ENCODE results near the gene FANK1. TPM values are rescaled to one million over a fixed set of nuclear protein-coding genes. Genes with fewer than 3 reads are reported as not detected.

FANK1 gene
- total RNA-seq, 2 donors from 2014 or later = 5.9 to 7.1 TPM

DNA sequence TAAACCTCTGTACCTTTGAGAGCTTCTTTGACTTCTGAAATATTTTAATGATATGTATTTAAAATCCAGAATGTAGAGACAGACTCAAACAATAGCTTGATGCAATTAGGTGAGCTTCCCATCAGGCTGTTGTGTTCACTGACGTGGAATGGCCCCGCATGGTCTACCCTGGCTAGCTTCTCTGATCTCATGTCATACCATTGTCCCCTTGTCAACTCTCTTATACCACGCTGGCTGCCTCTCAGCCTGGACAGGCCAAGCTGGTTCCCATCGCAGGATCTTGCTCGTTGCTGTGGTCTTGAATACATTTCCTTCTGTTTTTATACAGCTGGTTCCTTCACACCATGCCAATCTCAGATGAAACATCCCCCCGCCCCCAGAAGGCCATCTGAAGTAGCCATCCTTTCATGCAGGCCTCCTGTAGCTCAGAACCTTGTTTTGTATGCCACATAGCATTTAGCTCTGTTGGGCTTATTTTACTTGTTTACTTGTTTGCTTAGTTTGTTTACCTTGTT, 84.2 kb downstream of the FANK1 start:
- DNase-seq = no peak
- ATAC-seq = no peak
- intact Hi-C loops (cut with DNase I, micrococcal nuclease) = loop anchor here in 1 of 2 donors (5.0 to 10.0 kb wide), 2 partner anchors 407 to 524 kb away; partner anchors contain the start of gene ADAM12

DNA sequence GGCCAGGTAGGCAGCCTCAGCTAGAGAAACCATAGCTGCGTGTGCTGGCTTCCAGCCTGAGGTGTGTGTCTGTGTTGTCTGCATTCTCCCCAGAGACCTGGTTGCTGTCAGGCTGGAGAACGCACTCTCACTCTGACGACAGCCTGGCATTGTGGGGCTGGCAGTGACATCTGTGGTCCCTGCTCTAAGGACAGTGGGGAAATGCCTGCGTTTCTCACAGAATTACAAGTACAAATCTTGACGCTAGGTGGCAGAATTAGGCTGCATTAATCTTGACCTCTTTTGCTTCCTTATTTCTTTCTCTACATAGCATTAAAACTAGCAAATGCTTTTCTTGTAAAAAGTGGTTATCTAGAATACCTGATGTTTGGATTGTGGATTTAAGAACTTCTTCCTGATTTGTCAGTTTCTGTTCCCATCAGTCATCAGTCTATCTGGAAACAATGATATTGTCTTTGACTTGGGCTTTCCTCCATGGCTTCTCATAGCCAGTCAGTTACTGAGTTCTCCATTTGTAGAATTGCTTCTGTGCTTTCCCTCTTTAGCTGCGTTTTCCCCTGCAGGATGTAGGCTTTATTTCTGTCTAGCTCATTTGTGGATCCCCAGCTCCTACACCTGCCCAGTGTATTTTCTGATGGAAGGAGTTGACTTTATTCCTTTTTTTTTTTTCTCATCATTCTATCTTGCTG, 86.0 kb downstream of the FANK1 start:
- intact Hi-C loops (cut with DNase I, micrococcal nuclease) = loop anchor here in 1 of 2 donors (5.0 to 10.0 kb wide), 2 partner anchors 405 to 522 kb away; partner anchors contain the start of gene ADAM12
- DNase-seq = no peak

GRCh38 chr10:125983161-125983560, 86.8 kb downstream of the FANK1 start:
- no peak for ATAC-seq
- intact Hi-C loops (cut with DNase I, micrococcal nuclease) = loop anchor here in 1 of 2 donors (5.0 to 10.0 kb wide), 2 partner anchors 404 to 522 kb away; partner anchors contain the start of gene ADAM12
- no peak for DNase-seq

More for the DNA sequence above, 86.0 kb downstream of the FANK1 start:
- peak; percentile 79 for ATAC-seq

- DNase-seq (no peak), ATAC-seq (no peak)
- intact Hi-C loops (cut with DNase I, micrococcal nuclease) = loop anchor here in 1 of 2 donors (5.0 to 10.0 kb wide), 2 partner anchors 404 to 521 kb away; partner anchors contain the start of gene ADAM12
These were observed 87.3 kb downstream of the FANK1 start for GRCh38 chr10:125983656-125984055.

- intact Hi-C loops (cut with DNase I, micrococcal nuclease) = loop anchor here in 1 of 2 donors (5.0 to 10.0 kb wide), 2 partner anchors 403 to 520 kb away; partner anchors contain the start of gene ADAM12
- ATAC-seq = no peak
- no peak for DNase-seq
These were observed 88.0 kb downstream of the FANK1 start for GRCh38 chr10:125984346-125984745.

GRCh38 chr10:125984865-125985495, 88.6 kb downstream of the FANK1 start:
- ATAC-seq (no peak), DNase-seq (no peak)
- intact Hi-C loops (cut with DNase I, micrococcal nuclease) = loop anchor here in 1 of 2 donors (5.0 to 10.0 kb wide), 2 partner anchors 402 to 520 kb away; partner anchors contain the start of gene ADAM12

DNA sequence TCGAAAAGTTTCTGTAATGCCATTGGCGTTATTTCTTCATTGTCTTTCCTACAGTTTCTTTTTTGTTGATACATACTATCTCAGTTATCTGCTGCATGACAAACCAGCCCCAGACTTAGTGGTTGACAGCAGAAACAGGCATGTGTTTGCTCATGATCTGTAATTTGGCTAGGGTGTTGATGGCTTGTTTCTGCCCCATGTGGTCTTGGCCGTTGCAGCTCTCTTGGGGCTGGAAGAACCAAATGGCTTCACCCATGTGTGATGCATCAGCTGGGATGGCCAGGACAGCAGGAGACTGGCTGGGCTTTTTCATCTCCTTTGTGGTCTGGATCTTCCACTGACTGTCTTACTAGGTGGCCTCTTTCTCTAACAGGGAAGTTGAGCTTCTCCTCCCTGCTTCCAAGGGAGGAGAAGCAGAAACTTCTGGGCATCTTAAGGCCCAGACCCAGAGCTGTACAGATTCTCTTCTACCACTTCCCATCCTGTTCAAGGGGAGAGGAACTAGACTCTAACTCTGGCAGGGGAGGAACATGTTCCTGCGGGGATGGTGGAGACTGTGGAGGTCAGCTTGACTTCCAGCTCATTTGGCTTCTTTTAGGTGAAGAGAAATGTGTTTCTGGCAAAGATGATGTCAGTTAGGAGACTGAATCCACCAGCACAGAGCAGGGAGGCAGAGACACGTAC, 89.3 kb downstream of the FANK1 start:
- ATAC-seq = no peak
- intact Hi-C loops (cut with DNase I, micrococcal nuclease) = loop anchor here in 1 of 2 donors (10.0 kb wide), 1 partner anchor 519 kb away; no protein-coding TSS in a partner anchor
- no peak for DNase-seq

GRCh38 chr10:125989791-125990190, 93.4 kb downstream of the FANK1 start:
- ATAC-seq = no peak
- intact Hi-C loops (cut with DNase I, micrococcal nuclease) = loop anchor here in 1 of 2 donors (10.0 kb wide), 1 partner anchor 515 kb away; no protein-coding TSS in a partner anchor
- DNase-seq = no peak

GRCh38 chr10:125990974-125991373, 94.6 kb downstream of the FANK1 start:
- ATAC-seq = no peak
- intact Hi-C loops (cut with DNase I, micrococcal nuclease) = no loop called here

GRCh38 chr10:125991392-125991791, 95.0 kb downstream of the FANK1 start:
- intact Hi-C loops (cut with DNase I, micrococcal nuclease) = no loop called here
- ATAC-seq (no peak), DNase-seq (no peak)

More at GRCh38 chr10:125990974-125991373, 94.6 kb downstream of the FANK1 start:
- DNase-seq = no peak

DNA sequence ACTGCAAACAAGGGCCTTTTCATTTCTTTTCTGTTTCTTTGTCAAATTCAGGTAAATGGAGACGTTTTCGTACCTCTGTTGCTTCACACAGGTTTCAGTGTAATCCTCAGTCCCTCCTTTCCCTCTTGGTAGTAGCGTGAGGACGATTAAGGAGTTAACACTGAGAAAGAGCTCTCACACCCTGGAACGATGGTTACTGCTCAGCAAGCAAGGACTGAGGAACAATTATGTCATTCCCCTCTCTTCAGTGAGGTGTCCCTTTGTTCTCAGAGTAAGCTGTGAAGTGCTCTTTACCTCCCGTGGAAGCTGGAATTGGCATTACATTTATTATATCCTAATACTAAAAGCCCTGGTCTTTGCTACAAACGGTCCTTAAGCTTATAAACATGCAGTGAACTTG, 95.9 kb downstream of the FANK1 start:
- no peak for ATAC-seq
- intact Hi-C loops (cut with DNase I, micrococcal nuclease) = no loop called here
- no peak for DNase-seq

- ATAC-seq (no peak), DNase-seq (no peak)
- intact Hi-C loops (cut with DNase I, micrococcal nuclease) = no loop called here
These were observed 98.2 kb downstream of the FANK1 start for GRCh38 chr10:125994601-125995000.

- DNase-seq (no peak), ATAC-seq (no peak)
- intact Hi-C loops (cut with DNase I, micrococcal nuclease) = no loop called here
These were observed 99.5 kb downstream of the FANK1 start for GRCh38 chr10:125995726-125996304.

DNA sequence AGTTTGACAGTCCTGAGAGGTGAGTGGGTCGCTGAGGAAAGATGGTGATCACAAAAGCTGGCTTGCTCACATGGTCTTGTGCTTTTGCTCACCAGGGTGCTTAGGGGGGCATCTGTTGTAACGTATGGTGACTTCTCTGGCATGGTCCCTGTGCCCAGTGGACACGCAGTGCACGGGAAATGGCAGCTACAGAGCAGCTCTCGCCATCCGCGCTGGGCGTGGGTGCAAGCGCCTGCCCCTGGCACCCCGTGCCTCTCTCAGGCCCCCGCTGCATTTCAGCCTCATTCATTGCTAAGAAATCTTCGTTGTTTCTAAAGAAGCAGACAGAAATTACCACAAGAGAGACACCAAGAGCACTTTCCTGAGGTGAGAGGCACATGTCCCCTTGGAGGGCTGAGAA, 101.2 kb downstream of the FANK1 start:
- no peak for ATAC-seq
- no peak for DNase-seq
- intact Hi-C loops (cut with DNase I, micrococcal nuclease) = no loop called here

- no peak for DNase-seq
- intact Hi-C loops (cut with DNase I, micrococcal nuclease) = no loop called here
- no peak for ATAC-seq
These were observed 103.3 kb downstream of the FANK1 start for GRCh38 chr10:125999694-126000093.

DNA sequence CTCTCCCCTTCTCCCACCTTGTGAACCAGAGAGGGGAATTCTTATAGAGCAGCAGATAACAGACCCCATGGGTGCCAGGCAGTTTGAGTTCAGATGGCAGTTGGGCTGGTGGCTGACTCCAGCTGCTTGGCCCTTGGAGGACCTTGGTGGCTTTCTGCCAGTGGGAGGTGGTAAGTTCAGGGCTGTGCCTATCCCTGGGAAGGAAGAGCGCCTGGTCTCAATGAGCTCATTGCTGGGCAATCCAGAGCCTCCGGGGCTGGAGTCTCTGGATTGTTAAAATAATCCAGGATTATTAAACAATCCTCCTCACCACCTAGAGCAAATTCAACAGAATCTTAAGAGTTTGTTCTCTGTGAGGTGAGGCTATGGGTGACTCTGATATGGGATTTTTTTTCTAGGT, 105.2 kb downstream of the FANK1 start:
- ATAC-seq (no peak), DNase-seq (no peak)
- intact Hi-C loops (cut with DNase I, micrococcal nuclease) = no loop called here

DNA sequence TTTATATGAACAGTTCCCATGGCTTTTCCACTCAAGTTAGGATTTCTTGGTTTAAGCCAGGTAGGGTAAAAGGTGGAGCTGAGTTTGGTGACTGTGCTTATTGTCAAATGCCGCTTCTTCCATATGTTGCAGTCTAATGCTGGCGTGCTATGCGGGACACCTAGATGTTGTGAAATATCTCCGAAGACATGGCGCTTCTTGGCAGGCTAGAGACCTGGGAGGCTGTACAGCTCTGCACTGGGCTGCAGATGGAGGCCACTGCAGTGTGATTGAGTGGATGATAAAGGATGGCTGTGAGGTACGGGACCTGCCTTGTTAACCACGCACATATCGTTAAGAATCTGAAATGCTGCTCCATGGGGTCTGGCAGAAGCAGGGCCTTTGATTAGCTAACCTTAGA, 108.4 kb downstream of the FANK1 start:
- ATAC-seq (no peak), DNase-seq (no peak)
- intact Hi-C loops (cut with DNase I, micrococcal nuclease) = no loop called here

DNA sequence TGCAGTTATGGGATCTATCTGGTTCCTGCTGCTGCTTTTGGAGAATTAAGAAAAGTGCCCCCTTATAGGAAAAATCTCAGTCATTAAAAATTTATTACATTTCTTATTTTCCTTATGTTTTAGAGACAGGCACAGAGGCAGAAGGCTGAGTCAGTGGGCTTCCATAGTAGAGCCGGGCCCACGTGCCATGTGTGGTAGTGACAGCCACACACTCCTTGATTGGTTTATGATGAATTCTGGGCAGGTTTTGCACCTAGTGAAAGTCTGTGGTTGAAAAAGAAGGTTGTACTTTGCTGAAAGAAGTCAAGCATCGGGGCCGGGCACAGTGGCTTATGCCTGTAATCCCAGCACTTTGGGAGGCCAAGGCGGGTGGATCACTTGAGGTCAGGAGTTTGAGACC, 109.9 kb downstream of the FANK1 start:
- intact Hi-C loops (cut with DNase I, micrococcal nuclease) = no loop called here
- no peak for DNase-seq
- no peak for ATAC-seq

- intact Hi-C loops (cut with DNase I, micrococcal nuclease) = no loop called here
- ATAC-seq = no peak
- DNase-seq = no peak
These were observed 110.5 kb downstream of the FANK1 start for GRCh38 chr10:126006906-126007305.

All from left colon (tissue), 2 donors.